GM21717 (cell line): ENCODE results near the gene ACACA.
"Not testable (repeated sequence)": the region's sequence is repeated elsewhere in the genome, so short reads cannot be mapped to it uniquely, and the experiment has no call there.

Experiments used
- ATAC-seq: cut with Tn5 transposase; IDR thresholded peaks from one replicate; pipeline ENCODE4 v1.9.1; 2021; ENCODE audit warnings: mild to moderate bottlenecking, moderate library complexity; ENCODE audit not compliant: unreplicated experiment

ACACA gene

GRCh38 chr17:37084372-37084771, 322.3 kb downstream of the ACACA start:
- no peak for ATAC-seq

- no peak for ATAC-seq
Measured at GRCh38 chr17:37083456-37083855, 323.2 kb downstream of the ACACA start.

GRCh38 chr17:37082985-37083384, 323.7 kb downstream of the ACACA start:
- ATAC-seq, result no peak

- ATAC-seq, result no peak
Measured at GRCh38 chr17:37082311-37082860, 324.2 kb downstream of the ACACA start.

GRCh38 chr17:37081287-37081686, 325.3 kb downstream of the ACACA start:
- ATAC-seq, result no peak

- no peak for ATAC-seq
Measured at GRCh38 chr17:37079735-37080134, 326.9 kb downstream of the ACACA start.

- ATAC-seq, result no peak
Measured at GRCh38 chr17:37079065-37079708, 327.4 kb downstream of the ACACA start.

- ATAC-seq, result not testable (repeated sequence)
Measured at GRCh38 chr17:37073464-37073863, 333.2 kb downstream of the ACACA start.

GRCh38 chr17:37069087-37069486, 337.5 kb downstream of the ACACA start:
- no peak for ATAC-seq

GRCh38 chr17:37068266-37068665, 338.4 kb downstream of the ACACA start:
- ATAC-seq, result no peak

- no peak for ATAC-seq
Measured at GRCh38 chr17:37067555-37068111, 339.0 kb downstream of the ACACA start.

GRCh38 chr17:37066322-37067255, 340.0 kb downstream of the ACACA start:
- no peak for ATAC-seq

GRCh38 chr17:37065486-37066321, 340.9 kb downstream of the ACACA start:
- no peak for ATAC-seq

- no peak for ATAC-seq
Measured at GRCh38 chr17:37064956-37065355, 341.7 kb downstream of the ACACA start.

GRCh38 chr17:37064206-37064605, 342.4 kb downstream of the ACACA start:
- ATAC-seq, result no peak

GRCh38 chr17:37062021-37062420, 344.6 kb downstream of the ACACA start:
- no peak for ATAC-seq

- no peak for ATAC-seq
Measured at GRCh38 chr17:37060928-37061327, 345.7 kb downstream of the ACACA start.

- ATAC-seq, result no peak
Measured at GRCh38 chr17:37060094-37060493, 346.5 kb downstream of the ACACA start.

GRCh38 chr17:37059493-37059892, 347.1 kb downstream of the ACACA start:
- ATAC-seq, result no peak

- no peak for ATAC-seq
Measured at GRCh38 chr17:37056622-37057021, 350.0 kb downstream of the ACACA start.

GRCh38 chr17:37054894-37055293, 351.7 kb downstream of the ACACA start:
- ATAC-seq, result no peak
